HepG2 (cell line): ENCODE results near the gene DCPS. TPM values are rescaled to one million over a fixed set of nuclear protein-coding genes. Genes with fewer than 3 reads are reported as not detected.

ENCODE experiments used
- ATF5 ChIP-seq: sonication (generic); formaldehyde crosslinking; IDR thresholded peaks from 2 replicates; pipeline ENCODE4 v1.4.0; 2020; ENCODE audit warnings: mild to moderate bottlenecking, low read depth, missing genetic modification reagents
- CREB1 ChIP-seq, 2 experiments: fragments of 450-650 bp in 1 of 2; IDR thresholded peaks; 2 replicates each; pipeline ENCODE4 v1.6.1; 2016 to 2017; ENCODE audit warnings: control low read depth in 1 of 2, mild to moderate bottlenecking in 1 of 2, missing compliant biosample characterization in 1 of 2, missing genetic modification characterization in 1 of 2
- DNMT1 ChIP-seq: sonication (generic); formaldehyde crosslinking; IDR thresholded peaks from 2 replicates; pipeline ENCODE4 v1.5.1; 2020; ENCODE audit warnings: mild to moderate bottlenecking, missing genetic modification reagents
- ETS1 ChIP-seq: sonication (generic); formaldehyde crosslinking; IDR thresholded peaks from 2 replicates; pipeline ENCODE4 v1.4.0; 2020; ENCODE audit warnings: missing genetic modification reagents
- GATAD1 ChIP-seq: IDR thresholded peaks from 2 replicates; pipeline ENCODE4 v1.6.1; 2016; ENCODE audit warnings: missing genetic modification reagents, missing compliant biosample characterization
- IKZF4 ChIP-seq: sonication (generic); formaldehyde crosslinking; IDR thresholded peaks from 2 replicates; pipeline ENCODE4 v1.5.1; 2020; ENCODE audit warnings: borderline replicate concordance, mild to moderate bottlenecking, low read depth, missing genetic modification reagents; ENCODE audit errors: not compliant biosample characterization
- JDP2 ChIP-seq: sonication (generic); formaldehyde crosslinking; IDR thresholded peaks from 2 replicates; pipeline ENCODE4 v1.8.1; 2022; ENCODE audit warnings: missing genetic modification reagents, borderline replicate concordance
- TCF7L2 ChIP-seq: IDR thresholded peaks from 2 replicates; pipeline ENCODE4 v1.6.1; 2011; ENCODE audit warnings: mild to moderate bottlenecking, low read depth, low read length, moderate library complexity
- ZBTB37 ChIP-seq: sonication (generic); formaldehyde crosslinking; IDR thresholded peaks from 2 replicates; pipeline ENCODE4 v1.4.0; 2020; ENCODE audit warnings: mild to moderate bottlenecking, missing genetic modification reagents
- ZNF160 ChIP-seq: sonication (generic); formaldehyde crosslinking; IDR thresholded peaks from 2 replicates; pipeline ENCODE4 v1.8.0; 2022; ENCODE audit warnings: mild to moderate bottlenecking, inconsistent platforms, missing genetic modification reagents
- ZNF232 ChIP-seq: sonication (generic); formaldehyde crosslinking; IDR thresholded peaks from 2 replicates; pipeline ENCODE4 v1.4.0; 2020; ENCODE audit warnings: missing genetic modification reagents, borderline replicate concordance
- ZNF318 ChIP-seq: sonication (generic); formaldehyde crosslinking; IDR thresholded peaks from 2 replicates; pipeline ENCODE4 v1.4.0; 2020; ENCODE audit warnings: mild to moderate bottlenecking, missing genetic modification reagents
- ZNF703 ChIP-seq: sonication (generic); formaldehyde crosslinking; IDR thresholded peaks from 2 replicates; pipeline ENCODE4 v1.5.1; 2020; ENCODE audit warnings: missing genetic modification reagents, mild to moderate bottlenecking, moderate library complexity, borderline replicate concordance
- ZSCAN31 ChIP-seq: sonication (generic); formaldehyde crosslinking; IDR thresholded peaks from 2 replicates; pipeline ENCODE4 v1.5.0; 2020; ENCODE audit warnings: low read depth, mild to moderate bottlenecking, missing genetic modification reagents
- polyA plus RNA-seq, 8 experiments: library from polyadenylated mRNA; depleted of rRNA in 3 of 8; stranded (reverse) in 7 of 8; unstranded in 1 of 8; fragments of >200 nt; fragmentation: Illumina TruSeq in 4 of 8; extraction: Trizol in 4 of 8; gene quantifications; 2 replicates each; pipeline versions ENCODE4 v1.2.1 to v1.2.3, GENCODE V29; 2011 to 2016; ENCODE audit warnings: low read depth in 4 of 8, missing spikeins in 1 of 8, mixed read lengths in 1 of 8; ENCODE audit not compliant: insufficient read depth in 1 of 8
- total RNA-seq, 5 experiments: library from RNA; depleted of rRNA; stranded (reverse); fragments of >200 nt; fragmentation: Illumina TruSeq; extraction: Trizol; gene quantifications; 2 replicates each; pipeline ENCODE4 v1.2.3, GENCODE V29; 2016; ENCODE audit warnings: low read depth in 1 of 5

DCPS gene
- total and polyA plus RNA-seq, 2 of the 13 experiments (the other 11 are each of a cell fraction or from before 2014, with no cell fraction given): 21.9 to 22.5 TPM

- TF ChIP-seq ZNF318 (CRISPR knock-in tag) (peak; percentile 90), IKZF4 (CRISPR knock-in tag) (peak; percentile 96), ZBTB37 (CRISPR knock-in tag) (no peak), GATAD1 (CRISPR knock-in tag) (peak; percentile 92), CREB1 (IDR thresholded peaks at IDR 0.05) (no peak), CREB1 (CRISPR knock-in tag; IDR thresholded peaks at IDR 0.05) (no peak), ZNF703 (CRISPR knock-in tag) (0 out of 2 replicates have a peak, but pooled peaks have one; percentile 46), ZSCAN31 (CRISPR knock-in tag) (peak; percentile 77; the same call in 1 of the 2 replicates), ATF5 (CRISPR knock-in tag) (0 out of 2 replicates have a peak, but pooled peaks have one; percentile 63), ETS1 (CRISPR knock-in tag) (no peak), JDP2 (CRISPR knock-in tag) (0 out of 2 replicates have a peak, but pooled peaks have one; percentile 34), ZNF232 (CRISPR knock-in tag) (peak; percentile 94), TCF7L2 (no peak), ZNF160 (CRISPR knock-in tag) (peak; percentile 49), DNMT1 (CRISPR knock-in tag) (peak; percentile 96)
Measured at GRCh38 chr11:126303623-126304456, at the start of gene DCPS (continued).
